Activated CD4-positive, alpha-beta T cell treated with anti-CD3 and anti-CD28 coated beads for 36 hours (primary cell): ENCODE results near the gene CD84. TPM values are rescaled to one million over a fixed set of nuclear protein-coding genes. Genes with fewer than 3 reads are reported as not detected.
"Not testable (repeated sequence)": the region's sequence is repeated elsewhere in the genome, so short reads cannot be mapped to it uniquely, and the experiment has no call there.

Source experiments
- ATAC-seq: fragments of 200-7000 bp; cut with Tn5 transposase; one replicate; pipeline ENCODE4 v1.10.0; 2021; ENCODE audit warnings: mild to moderate bottlenecking, moderate library complexity
- CTCF ChIA-PET: fragments of 350-600 bp; sonication (Branson Sonifier 250); formaldehyde crosslinking; loops from one replicate; lab custom pipeline; 2021; ENCODE audit warnings: antibody characterized with exemption; lab: Charles Lee
- POLR2A ChIA-PET: fragments of 350-600 bp; sonication (Branson Sonifier 250); formaldehyde crosslinking; loops from one replicate; lab custom pipeline; 2021; ENCODE audit warnings: antibody characterized with exemption, inconsistent platforms; lab: Charles Lee
- DNase-seq: peaks from one replicate; pipeline ENCODE4 v3.0.0-alpha.2; 2020
- H3K27ac Mint-ChIP-seq: one replicate; pipeline ENCODE4 v1.8.0; 2021; ENCODE audit warnings: mixed read lengths
- H3K27me3 Mint-ChIP-seq: one replicate; pipeline ENCODE4 v1.8.0; 2021; ENCODE audit warnings: mixed read lengths
- H3K36me3 Mint-ChIP-seq: one replicate; pipeline ENCODE4 v1.8.0; 2021; ENCODE audit warnings: low read depth, mixed read lengths
- H3K4me1 Mint-ChIP-seq: one replicate; pipeline ENCODE4 v1.8.0; 2021; ENCODE audit warnings: mixed read lengths
- H3K4me3 Mint-ChIP-seq: one replicate; pipeline ENCODE4 v1.8.0; 2021; ENCODE audit warnings: mild to moderate bottlenecking, moderate library complexity, mixed read lengths
- H3K9me3 Mint-ChIP-seq: one replicate; pipeline ENCODE4 v1.8.0; 2021; ENCODE audit warnings: low read depth, mixed read lengths
- intact Hi-C, 2 experiments: fragments of 100-400 bp; cut with DNase I in 1 of 2; cut with micrococcal nuclease in 1 of 2; formaldehyde crosslinking; loops; one replicate each; pipeline versions ENCODE4 v1.14.2 to v1.15.1; 2022 to 2024; cut with DNase I, micrococcal nuclease
- total RNA-seq, 2 experiments: library from RNA; stranded (reverse); gene quantifications; one replicate each; pipeline ENCODE4 v1.2.3, GENCODE V29; 2021

The CD84 gene
- total RNA-seq, 2 experiments from 2014 or later = 14.8 to 17.8 TPM

DNA sequence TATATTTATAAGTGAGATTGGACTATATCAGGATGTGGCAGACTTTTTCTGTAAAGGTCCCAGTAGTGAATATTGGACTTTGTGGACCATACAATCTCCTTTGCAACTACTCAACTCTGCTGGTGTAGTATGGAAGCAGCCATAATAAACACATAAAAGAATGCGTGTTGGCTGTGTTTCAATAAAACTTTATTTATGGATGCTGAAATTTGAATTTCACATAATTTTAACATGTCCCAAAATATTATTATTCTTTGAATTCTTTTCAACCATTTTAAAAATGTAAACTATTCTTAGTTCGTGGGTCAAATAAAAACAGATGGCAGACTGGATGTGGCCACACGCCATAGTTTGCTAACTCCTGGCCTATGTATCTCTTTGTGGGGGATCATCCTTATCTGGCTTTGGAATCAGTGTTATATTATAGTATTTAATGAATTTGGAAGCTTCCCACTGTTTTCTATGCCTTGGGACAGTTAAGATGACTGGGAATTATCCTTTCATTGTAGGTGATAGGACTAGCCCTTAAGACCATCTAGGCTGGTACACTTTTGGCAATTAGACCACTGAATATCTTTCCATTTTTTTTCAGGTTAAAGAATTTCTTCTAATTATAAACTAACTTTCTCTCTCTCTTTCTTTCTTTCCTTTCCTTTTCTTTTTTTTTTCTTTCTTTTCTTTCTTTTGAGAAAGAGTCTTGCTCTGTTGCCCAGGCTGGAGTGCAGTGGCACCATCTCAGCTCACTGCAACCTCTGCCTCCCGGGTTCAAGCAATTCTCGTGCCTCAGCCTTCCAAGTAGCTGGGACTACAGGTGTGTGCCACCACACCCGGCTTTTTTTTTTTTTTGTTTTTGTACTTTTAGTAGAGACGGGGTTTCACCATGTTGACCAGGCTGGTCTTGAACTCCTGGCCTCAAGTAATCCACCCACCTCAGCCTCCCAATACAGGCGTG lies 41.3 kb downstream of the CD84 start:
- H3K9me3 Mint-ChIP-seq = peaks cover 19% of the 10 kb centered on the region
- peaks cover 45% of the 10 kb centered on the region for H3K4me1 Mint-ChIP-seq
- H3K27ac Mint-ChIP-seq = no peak overlapping the region
- POLR2A ChIA-PET = no interaction called here
- intact Hi-C loops = no loop called here
- H3K36me3 Mint-ChIP-seq = peaks cover 11% of the 10 kb centered on the region
- DNase-seq (no peak), ATAC-seq (no peak)
- CTCF ChIA-PET = interaction anchor here (0.6 to 4.2 kb wide), 3 partner anchors 15 to 323 kb away, joined by 3 to 31 read pairs (median 3); no protein-coding TSS in a partner anchor
- no peak overlapping the region for H3K4me3 Mint-ChIP-seq
- no peaks in the 10 kb centered on the region for H3K27me3 Mint-ChIP-seq

DNA sequence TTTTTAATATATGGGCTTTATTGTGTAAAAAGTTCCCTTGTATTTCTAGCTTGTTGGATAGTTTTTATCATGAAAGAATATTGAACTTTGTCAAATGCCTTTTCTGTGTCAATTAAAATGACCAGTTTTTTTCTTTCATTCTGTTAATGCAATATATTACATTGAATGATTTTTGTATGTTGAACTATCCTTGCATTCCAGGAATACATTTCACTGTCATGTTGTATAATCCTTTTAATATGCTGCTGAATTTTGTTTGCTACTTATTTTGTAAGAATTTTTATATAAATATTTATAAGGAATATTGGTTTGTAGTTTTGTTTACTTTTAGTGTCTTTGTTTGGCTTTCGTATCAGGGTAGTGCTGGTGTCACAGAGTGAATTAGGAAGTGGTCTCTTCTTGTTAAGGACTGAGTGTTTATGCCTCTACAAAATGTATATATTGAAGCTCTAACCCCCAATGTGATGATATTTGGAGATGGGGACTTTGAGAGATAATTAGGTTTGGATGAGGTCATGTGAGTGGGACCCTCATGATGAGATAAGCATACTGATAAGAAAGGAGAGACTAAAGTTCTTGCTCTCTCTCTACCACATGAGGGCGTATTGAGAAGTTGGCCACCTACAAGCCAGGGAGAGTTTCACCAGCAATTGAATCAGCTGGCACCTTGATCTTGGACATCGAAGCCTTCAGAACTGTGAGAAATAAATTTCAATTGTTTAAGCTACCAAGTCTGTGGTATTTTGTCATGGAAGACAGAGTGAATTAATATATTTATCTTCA lies 44.3 kb downstream of the CD84 start:
- DNase-seq (no peak), ATAC-seq (no peak)
- peaks cover 25% of the 10 kb centered on the region for H3K4me1 Mint-ChIP-seq
- intact Hi-C loops = no loop called here
- peaks cover 24% of the 10 kb centered on the region for H3K9me3 Mint-ChIP-seq
- no peak overlapping the region for H3K27ac Mint-ChIP-seq
- peaks cover 11% of the 10 kb centered on the region for H3K36me3 Mint-ChIP-seq
- no peaks in the 10 kb centered on the region for H3K27me3 Mint-ChIP-seq
- POLR2A ChIA-PET = interaction anchor here (0.6 kb wide), 1 partner anchor 13 kb away, joined by 3 read pairs; no protein-coding TSS in a partner anchor
- H3K4me3 Mint-ChIP-seq = no peak overlapping the region
- CTCF ChIA-PET = interaction anchor here (0.6 to 2.6 kb wide), 8 partner anchors 9 to 137 kb away, joined by 3 to 11 read pairs (median 3); partner anchors contain the start of gene SLAMF6

DNA sequence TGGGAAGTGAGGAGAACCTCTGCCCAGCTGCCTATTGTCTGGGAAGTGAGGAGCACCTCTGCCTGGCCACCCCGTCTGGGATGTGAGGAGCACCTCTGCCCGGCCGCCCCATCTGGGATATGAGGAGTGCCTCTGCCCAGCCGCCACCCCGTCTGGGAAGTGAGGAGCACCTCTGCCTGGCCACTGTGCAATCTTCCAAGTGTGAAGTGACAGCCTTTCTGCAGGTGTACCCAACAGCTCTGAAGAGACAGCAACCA lies 46.8 kb downstream of the CD84 start:
- intact Hi-C loops, DNase-seq, H3K27ac Mint-ChIP-seq, ATAC-seq, H3K27me3 Mint-ChIP-seq, POLR2A ChIA-PET, H3K4me3 Mint-ChIP-seq, CTCF ChIA-PET: not testable (repeated sequence)
- peaks cover 22% of the 10 kb centered on the region for H3K36me3 Mint-ChIP-seq
- H3K4me1 Mint-ChIP-seq = peaks cover 27% of the 10 kb centered on the region
- peaks cover 38% of the 10 kb centered on the region for H3K9me3 Mint-ChIP-seq

DNA sequence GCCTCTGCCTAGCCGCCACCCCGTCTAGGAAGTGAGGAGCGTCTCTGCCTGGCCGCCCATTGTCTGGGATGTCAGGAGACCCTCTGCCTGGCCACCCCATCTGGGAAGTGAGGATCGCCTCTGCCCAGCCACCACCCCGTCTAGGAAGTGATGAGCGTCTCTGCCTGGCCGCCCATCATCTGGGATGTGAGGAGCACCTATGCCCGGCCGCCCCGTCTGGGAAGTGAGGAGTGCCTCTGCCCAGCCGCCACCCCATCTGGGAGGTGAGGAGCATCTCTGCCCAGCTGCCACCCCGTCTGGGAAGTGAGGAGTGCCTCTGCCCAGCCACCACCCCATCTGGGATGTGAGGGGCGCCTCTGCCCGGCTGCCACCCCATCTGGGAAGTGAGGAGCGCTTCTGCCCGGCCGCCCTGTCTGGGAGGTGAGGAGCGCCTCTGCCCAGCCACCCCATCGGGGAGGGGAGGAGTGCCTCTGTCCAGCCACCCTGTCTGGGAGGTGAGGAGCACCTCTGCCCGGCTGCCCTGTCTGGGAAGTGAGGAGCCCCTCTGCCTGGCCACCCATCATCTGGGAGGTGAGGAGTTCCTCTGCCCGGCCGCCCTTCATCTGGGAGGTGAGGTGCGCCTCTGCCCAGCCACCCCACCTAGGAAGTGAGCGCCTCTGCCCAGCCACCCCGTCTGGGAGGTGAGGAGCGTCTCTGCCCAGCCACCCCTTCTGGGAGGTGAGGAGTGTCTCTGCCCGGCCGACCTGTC lies 47.3 kb downstream of the CD84 start:
- POLR2A ChIA-PET, ATAC-seq, H3K27ac Mint-ChIP-seq, intact Hi-C loops, CTCF ChIA-PET, H3K27me3 Mint-ChIP-seq, DNase-seq, H3K4me3 Mint-ChIP-seq: not testable (repeated sequence)
- Mint-ChIP-seq H3K9me3 (peaks cover 41% of the 10 kb centered on the region), H3K36me3 (peaks cover 24% of the 10 kb centered on the region), H3K4me1 (peaks cover 31% of the 10 kb centered on the region)

DNA sequence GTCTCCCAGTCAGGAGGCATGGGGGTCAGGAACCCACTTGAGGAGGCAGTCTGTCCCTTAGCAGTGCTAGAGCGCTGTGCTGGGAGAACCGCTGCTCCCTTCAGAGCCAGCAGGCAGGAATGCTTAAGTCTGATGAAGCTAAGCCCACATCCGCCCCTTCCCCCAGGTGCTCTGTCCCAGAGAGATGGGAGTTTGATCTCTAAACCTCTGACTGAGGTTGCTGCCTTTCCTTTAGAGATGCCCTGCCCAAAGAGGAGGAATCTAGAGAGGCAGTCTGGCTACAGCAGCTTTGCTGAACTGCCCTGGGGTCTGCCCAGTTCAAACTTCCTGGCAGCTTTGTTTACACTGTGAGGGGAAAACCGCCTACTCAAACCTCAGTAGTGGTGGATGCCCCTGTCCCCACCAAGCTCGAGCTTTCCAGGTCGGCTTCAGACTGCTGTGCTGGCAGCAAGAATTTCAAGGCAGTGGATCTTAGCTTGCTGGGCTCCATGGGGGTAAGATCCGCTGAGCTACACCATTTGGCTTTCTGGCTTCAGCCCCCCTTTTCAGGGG lies 49.8 kb downstream of the CD84 start:
- Mint-ChIP-seq H3K9me3 (peaks cover 43% of the 10 kb centered on the region), H3K36me3 (peaks cover 37% of the 10 kb centered on the region), H3K27ac (peak overlapping the region; percentile 34), H3K4me1 (peaks cover 35% of the 10 kb centered on the region)
- ChIA-PET CTCF (interaction anchor here (0.6 to 4.3 kb wide), 12 partner anchors 10 to 306 kb away, joined by 3 to 17 read pairs (median 4); no protein-coding TSS in a partner anchor), POLR2A (interaction anchor here (0.5 to 1.3 kb wide), 2 partner anchors 11 to 106 kb away, joined by 3 read pairs; no protein-coding TSS in a partner anchor)
- H3K27me3 Mint-ChIP-seq, DNase-seq, ATAC-seq, H3K4me3 Mint-ChIP-seq, intact Hi-C loops: not testable (repeated sequence)

DNA sequence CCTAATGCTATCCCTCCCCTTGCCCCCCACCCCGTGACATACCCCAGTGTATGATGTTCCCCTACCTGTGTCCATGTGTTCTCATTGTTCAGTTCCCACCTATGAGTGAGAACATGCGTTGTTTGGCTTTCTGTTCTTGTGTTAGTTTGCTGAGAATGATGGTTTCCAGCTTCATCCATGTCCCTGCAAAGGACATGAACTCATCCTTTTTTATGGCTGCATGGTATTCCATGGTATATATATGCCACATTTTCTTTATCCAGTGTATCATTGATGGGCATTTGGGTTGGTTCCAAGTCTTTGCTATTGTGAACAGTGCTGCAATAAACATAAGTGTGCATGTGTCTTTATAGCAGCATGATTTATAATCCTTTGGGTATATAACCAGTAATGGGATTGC lies 55.5 kb downstream of the CD84 start:
- Mint-ChIP-seq H3K4me1 (peaks cover 58% of the 10 kb centered on the region), H3K4me3 (peak overlapping the region; percentile 30), H3K36me3 (peaks cover 54% of the 10 kb centered on the region), H3K9me3 (peaks cover 30% of the 10 kb centered on the region), H3K27ac (peak overlapping the region; percentile 84)
- ATAC-seq, DNase-seq, H3K27me3 Mint-ChIP-seq: not testable (repeated sequence)
- ChIA-PET POLR2A (interaction anchor here (1.3 kb wide), 1 partner anchor 52 kb away, joined by 3 read pairs; no protein-coding TSS in a partner anchor), CTCF (interaction anchor here (0.6 to 2.0 kb wide), 5 partner anchors 10 to 359 kb away, joined by 3 to 7 read pairs (median 3); no protein-coding TSS in a partner anchor)
- intact Hi-C loops = loop anchor here (2.0 to 5.0 kb wide), 3 partner anchors 45 to 274 kb away; partner anchors contain the start of genes CD84 (in 1 of the 2) and LY9 (in 1 of the 2)

DNA sequence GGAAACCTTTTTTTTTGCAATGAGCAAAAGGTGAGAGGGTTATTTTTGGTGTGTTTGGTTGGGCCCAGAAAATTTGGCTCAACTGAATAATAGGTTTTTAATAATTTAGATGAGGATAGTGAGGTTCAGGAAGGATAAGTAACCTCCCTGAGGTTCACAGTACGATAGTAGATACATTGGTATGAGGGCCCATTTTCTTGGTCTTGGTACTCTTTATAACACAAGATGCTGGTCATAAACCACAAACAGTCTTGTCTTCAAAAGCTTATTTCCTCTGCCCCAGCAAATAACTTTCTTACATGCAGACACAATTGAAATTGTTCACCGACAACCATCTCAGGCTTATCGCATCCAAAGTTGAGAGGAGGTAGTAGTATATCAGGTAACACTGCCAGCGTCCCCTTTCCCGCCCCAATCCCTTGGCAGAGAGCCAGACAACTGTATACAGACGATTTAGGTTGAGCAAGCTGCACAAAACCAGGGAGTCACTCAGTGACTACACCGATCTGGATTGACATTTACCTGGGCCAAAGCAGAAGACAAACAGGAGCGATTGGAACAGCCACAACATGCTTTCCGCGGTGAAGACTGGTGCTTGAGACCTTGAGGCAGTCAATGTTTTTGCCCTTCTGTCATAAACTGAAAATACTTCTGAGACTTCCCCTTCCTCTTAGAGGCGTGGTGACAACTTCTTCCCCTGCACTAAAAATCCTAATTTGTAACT lies 56.5 kb downstream of the CD84 start, which contains the start of gene SLAMF6:
TSS of gene SLAMF6 (minus strand) at position 634 of the 724 bp plus-strand sequence. CDS start at position 571, 63 bp downstream.
- ATAC-seq (peak; percentile 62), DNase-seq (peak; percentile 73)
- Mint-ChIP-seq H3K27me3 (no peaks in the 10 kb centered on the region), H3K27ac (peak within 1 kb of the TSS; percentile 98), H3K4me3 (peak within 1 kb of the TSS; percentile 97), H3K4me1 (peaks cover 66% of the 10 kb centered on the region), H3K9me3 (peaks cover 30% of the 10 kb centered on the region), H3K36me3 (peaks cover 57% of the 10 kb centered on the region)
- POLR2A ChIA-PET = interaction anchor here (0.7 to 1.3 kb wide), 2 partner anchors 12 to 53 kb away, joined by 3 read pairs; no protein-coding TSS in a partner anchor
- intact Hi-C loops = loop anchor here (2.0 to 5.0 kb wide), 3 partner anchors 46 to 275 kb away; partner anchors contain the start of genes CD84 (in 1 of the 2) and LY9 (in 1 of the 2)
- CTCF ChIA-PET = interaction anchor here (0.7 to 2.2 kb wide), 12 partner anchors 9 to 84 kb away, joined by 3 to 10 read pairs (median 3); no protein-coding TSS in a partner anchor

DNA sequence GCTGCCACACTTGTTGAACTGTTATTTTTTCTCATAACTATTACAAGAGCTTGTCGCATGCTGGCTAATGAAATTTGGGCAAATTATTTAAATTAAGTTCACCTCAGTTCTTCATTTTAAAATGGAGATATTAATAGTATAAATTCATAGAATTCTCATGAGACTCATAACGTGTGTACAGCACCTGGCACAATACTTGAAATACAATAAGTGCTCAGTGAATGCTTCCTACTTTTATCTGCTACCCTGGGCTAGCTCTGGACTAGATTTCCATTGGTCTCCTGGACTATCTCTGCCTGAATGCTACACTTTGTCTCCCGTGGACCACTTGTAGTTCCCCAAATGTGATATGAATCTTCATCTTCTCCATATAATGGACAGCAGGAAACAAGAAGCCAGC lies 57.2 kb downstream of the CD84 start:
- ChIA-PET CTCF (interaction anchor here (0.7 to 2.2 kb wide), 8 partner anchors 14 to 85 kb away, joined by 3 to 10 read pairs (median 4); no protein-coding TSS in a partner anchor), POLR2A (interaction anchor here (0.7 kb wide), 1 partner anchor 13 kb away, joined by 3 read pairs; no protein-coding TSS in a partner anchor)
- H3K36me3 Mint-ChIP-seq = peaks cover 62% of the 10 kb centered on the region
- peaks cover 67% of the 10 kb centered on the region for H3K4me1 Mint-ChIP-seq
- H3K4me3 Mint-ChIP-seq = peak overlapping the region; percentile 97
- intact Hi-C loops = loop anchor here (2.0 to 5.0 kb wide), 3 partner anchors 47 to 275 kb away; partner anchors contain the start of genes CD84 (in 1 of the 2) and LY9 (in 1 of the 2)
- ATAC-seq = no peak
- peak overlapping the region; percentile 98 for H3K27ac Mint-ChIP-seq
- DNase-seq = no peak
- peaks cover 26% of the 10 kb centered on the region for H3K9me3 Mint-ChIP-seq
- H3K27me3 Mint-ChIP-seq = no peaks in the 10 kb centered on the region

DNA sequence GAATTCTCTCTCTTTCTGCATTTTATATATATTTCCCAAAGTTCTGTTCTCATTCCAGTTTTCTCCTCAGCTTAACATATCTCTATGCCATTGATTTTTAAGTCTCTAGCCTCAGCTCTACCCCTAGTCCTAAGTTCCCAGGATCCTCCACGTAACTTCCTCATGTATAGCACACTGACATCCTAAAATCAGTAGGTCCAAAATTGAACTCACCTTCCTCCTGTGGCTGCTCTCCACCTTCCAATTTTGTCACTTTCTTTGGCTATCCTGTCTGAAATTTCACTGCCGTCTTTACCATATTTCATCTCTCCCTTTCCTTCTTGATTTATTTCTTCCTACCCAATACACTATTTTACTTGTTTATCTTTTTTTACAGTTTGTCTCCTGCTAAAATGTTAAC lies 57.7 kb downstream of the CD84 start:
- ChIA-PET CTCF (interaction anchor here (1.0 to 2.2 kb wide), 6 partner anchors 13 to 85 kb away, joined by 3 to 10 read pairs (median 3); no protein-coding TSS in a partner anchor), POLR2A (no interaction called here)
- Mint-ChIP-seq H3K4me3 (peak overlapping the region; percentile 97), H3K36me3 (peaks cover 63% of the 10 kb centered on the region), H3K9me3 (peaks cover 24% of the 10 kb centered on the region), H3K27ac (peak overlapping the region; percentile 98), H3K4me1 (peaks cover 68% of the 10 kb centered on the region), H3K27me3 (no peaks in the 10 kb centered on the region)
- no peak for ATAC-seq
- intact Hi-C loops = loop anchor here (2.0 to 5.0 kb wide), 6 partner anchors 19 to 276 kb away; partner anchors contain the start of genes CD84 (in 1 of the 2), DCAF8 (in 1 of the 2) and LY9 (in 1 of the 2)
- DNase-seq = no peak
